Gastroesophageal sphincter (tissue), 3 donors: ENCODE measurements around the gene ERP44.

Experiments
- CTCF ChIP-seq, 4 experiments: fragments of 200-600 bp in 2 of 4; fragments of 450-650 bp in 2 of 4; sonication (generic) in 1 of 4; IDR thresholded peaks; one replicate each; pipeline ENCODE4 v1.5.1; 2017 to 2019; ENCODE audit warnings: antibody characterized with exemption in 4 of 4, mild to moderate bottlenecking in 2 of 4, moderate library complexity in 2 of 4
- EP300 ChIP-seq: sonication (generic); formaldehyde crosslinking; IDR thresholded peaks from one replicate; pipeline ENCODE4 v1.6.1; 2017; ENCODE audit warnings: antibody characterized with exemption, mild to moderate bottlenecking
- POLR2A ChIP-seq, 2 donors: fragments of 450-650 bp; IDR thresholded peaks; one replicate each; pipeline ENCODE4 v1.6.1; 2017; ENCODE audit warnings: antibody characterized with exemption in 2 of 2, mild to moderate bottlenecking in 2 of 2, moderate library complexity in 1 of 2
- POLR2AphosphoS5 ChIP-seq: sonication (generic); formaldehyde crosslinking; IDR thresholded peaks from one replicate; pipeline ENCODE4 v1.6.1; 2017; ENCODE audit warnings: antibody characterized with exemption

- TF ChIP-seq CTCF (IDR thresholded peaks at IDR 0.05) (peak; percentile 23 to 37 (median 31)), POLR2A (IDR thresholded peaks at IDR 0.05) (no peak), POLR2AphosphoS5 (no peak), EP300 (no peak)
Measured at GRCh38 chr9:100011062-100011681, 87.6 kb downstream of the ERP44 start.
